ENCODE measurements around the gene TMEM79. TPM values are rescaled to one million over a fixed set of nuclear protein-coding genes. Genes with fewer than 3 reads are reported as not detected.

Gene TMEM79
- total and polyA plus RNA-seq, 2 of the 4 experiments (the other 2 are of a cell fraction) = 0.54 to 3.3 TPM

- in situ Hi-C loops (cut with MboI; ENCODE audit: low sequenced_read_pairs) (no loop called here), dilution Hi-C loops (cut with HindIII; ENCODE audit: low sequenced_read_pairs, unreplicated experiment) (no loop called here), intact Hi-C loops (cut with micrococcal nuclease) (no loop called here)
- Histone ChIP-seq H3K27me3 (ENCODE audit: control insufficient read depth, insufficient read depth, low read length) (no peaks in the 10 kb centered on the region), H2AK5ac (ENCODE audit: low read depth, low read length) (peak overlapping the region; percentile 76; the same call in 1 of the 2 replicates), H3K4ac (ENCODE audit: low read depth, low read length) (peak overlapping the region; percentile 53; the same call in 1 of the 2 replicates), H2BK5ac (ENCODE audit: low read depth, low read length, poor library complexity, severe bottlenecking) (no peak overlapping the region), H4K8ac (ENCODE audit: low read depth in 2 of 2, low read length in 2 of 2) (no peak overlapping the region), H4K91ac (ENCODE audit: insufficient read depth, low read depth, low read length) (no peak overlapping the region), H3K4me3 (ENCODE audit: insufficient read depth, low read depth, low read length) (peak overlapping the region; percentile 67; the same call in 1 of the 2 replicates), H3K36me3 (ENCODE audit: control insufficient read depth, insufficient read depth, low read length) (peaks cover 18% of the 10 kb centered on the region), H3K4me2 (ENCODE audit: low read depth, low read length) (peak overlapping the region; percentile 90), H3K9me1 (ENCODE audit: insufficient read depth, low read length) (peaks cover 7% of the 10 kb centered on the region), H3K9me3 (ENCODE audit: control insufficient read depth, insufficient read depth, low read length) (no peaks in the 10 kb centered on the region), H3K79me1 (ENCODE audit: low read depth in 1 of 2, low read length in 2 of 2) (peaks cover 45 to 73% of the 10 kb centered on the region in 2 experiments; a peak in 3 of 4 replicates), H2AFZ (replicated peaks; ENCODE audit: low read length, poor library complexity) (no peak overlapping the region), H3K4me1 (ENCODE audit: control insufficient read depth, insufficient read depth, low read length) (peaks cover 11% of the 10 kb centered on the region), H4K5ac (ENCODE audit: low read depth, low read length) (no peak overlapping the region), H3K27ac (ENCODE audit: insufficient read depth, low read length) (no peak overlapping the region), H3K18ac (ENCODE audit: low read depth, low read length) (no peak overlapping the region), H3K23ac (ENCODE audit: low read depth, low read length) (peak overlapping the region; percentile 25; the same call in 1 of the 2 replicates), H3K56ac (ENCODE audit: extremely low read depth, insufficient read depth, low read length) (no peak overlapping the region), H4K20me1 (ENCODE audit: insufficient read depth, low read length) (peaks cover 32% of the 10 kb centered on the region), H2BK15ac (ENCODE audit: low read depth, low read length) (no peak overlapping the region), H2AK9ac (replicated peaks; ENCODE audit: low read depth, low read length, poor library complexity) (peak overlapping the region; percentile 12), H3K14ac (replicated peaks; ENCODE audit: low read depth, low read length) (peak overlapping the region; percentile 88; the same call in 1 of the 2 replicates), H3K9ac (ENCODE audit: low read depth, low read length) (peak overlapping the region; percentile 86; the same call in 1 of the 2 replicates), H2BK20ac (ENCODE audit: low read depth, low read length) (no peak overlapping the region), H2BK120ac (ENCODE audit: low read depth, low read length) (no peak overlapping the region)
- no TSS peak for BruUV-seq (replicated peaks)
- ATAC-seq (ENCODE audit: low read depth) (peak; percentile 6; the same call in 1 of the 2 replicates), DNase-seq (peak; percentile 55)
- 7% methylated on average over 3 of the region's 8 CpGs; no CpG with 5 or more reads in 1 of the 2 experiments for WGBS, 2 experiments (ENCODE audit: extremely low coverage in 2 of 2, insufficient read length in 1 of 2)
- POLR2A ChIA-PET (ENCODE audit: unreplicated experiment) = interaction anchor here (1.0 kb wide), 1 partner anchor 13 kb away, joined by 3 read pairs; no protein-coding TSS in a partner anchor
- CTCF ChIA-PET = interaction anchor here (0.6 to 1.0 kb wide), 2 partner anchors 18 to 341 kb away, joined by 3 to 7 read pairs; partner anchors contain the start of gene VHLL
- TF ChIP-seq CTCF (conservative IDR thresholded peaks at IDR 0.05; ENCODE audit: low read depth, low read length) (peak; percentile 26; the same call in 1 of the 2 replicates), CHD1 (IDR thresholded peaks at IDR 0.05; ENCODE audit: low read depth, low read length) (no peak), FOS (IDR thresholded peaks at IDR 0.05; ENCODE audit: low read depth, low read length) (0 out of 2 replicates have a peak, but pooled peaks have one; percentile 43), SMC3 (IDR thresholded peaks at IDR 0.05; ENCODE audit: low read depth, low read length) (no peak), ELK1 (IDR thresholded peaks at IDR 0.05; ENCODE audit: borderline replicate concordance, low read depth, low read length) (no peak), RFX5 (IDR thresholded peaks at IDR 0.05; ENCODE audit: low read depth, low read length) (no peak), RCOR1 (IDR thresholded peaks at IDR 0.05; ENCODE audit: insufficient replicate concordance, low read length) (no peak), CEBPB (IDR thresholded peaks at IDR 0.05; ENCODE audit: low read depth, low read length) (no peak), RAD21 (IDR thresholded peaks at IDR 0.05; ENCODE audit: low read length) (no peak; the same call in 1 of the 2 replicates), NFE2L2 (IDR thresholded peaks at IDR 0.05; ENCODE audit: low read depth, low read length) (no peak), BHLHE40 (IDR thresholded peaks at IDR 0.05; ENCODE audit: low read depth, low read length) (peak; percentile 95), USF2 (IDR thresholded peaks at IDR 0.05; ENCODE audit: low read depth, low read length) (peak; percentile 72), MAZ (IDR thresholded peaks at IDR 0.05; ENCODE audit: borderline replicate concordance, low read depth, low read length) (no peak), MXI1 (IDR thresholded peaks at IDR 0.05; ENCODE audit: borderline replicate concordance, low read depth, low read length) (peak; percentile 100), MAFK (IDR thresholded peaks at IDR 0.05; ENCODE audit: low read depth, low read length) (no peak)
Observed at GRCh38 chr1:156281281-156281680, 2.8 kb upstream of the TMEM79 start.

Data from IMR-90 (cell line).